ENCODE measurements around the gene VDR.

VDR gene

GRCh38 chr12:47834199-47834903 lies 70.4 kb downstream of the VDR start:
- Histone ChIP-seq H3K4me1 (peaks cover 0 to 20% (median 8%) of the 10 kb centered on the region in 4 donors), H3K27me3 (no peaks in the 10 kb centered on the region), H3K4me3 (no peak overlapping the region), H3K9me3 (no peaks in the 10 kb centered on the region), H3K36me3 (no peaks in the 10 kb centered on the region), H3K27ac (no peak overlapping the region)
- TF ChIP-seq CTCF (IDR thresholded peaks at IDR 0.05) = no peak
- no peak for DNase-seq
- intact Hi-C loops (cut with DNase I; ENCODE audit: low total_unique reads) = loop anchor here (5.0 kb wide), 1 partner anchor 42 kb away; no protein-coding TSS in a partner anchor

- no peak overlapping the region for H3K27ac ChIP-seq
- no peak for TF ChIP-seq CTCF (IDR thresholded peaks at IDR 0.05)
- no peak for DNase-seq
- H3K36me3 ChIP-seq = no peaks in the 10 kb centered on the region
- H3K9me3 ChIP-seq = no peaks in the 10 kb centered on the region
- intact Hi-C loops (cut with DNase I; ENCODE audit: low total_unique reads) = loop anchor here (5.0 kb wide), 1 partner anchor 41 kb away; no protein-coding TSS in a partner anchor
- no peak overlapping the region for H3K4me3 ChIP-seq
- H3K27me3 ChIP-seq = no peaks in the 10 kb centered on the region
- H3K4me1 ChIP-seq = peaks cover under 1 to 24% (median 15%) of the 10 kb centered on the region in 4 donors
Observed at GRCh38 chr12:47833591-47834012, 71.2 kb downstream of the VDR start.

- H3K9me3 ChIP-seq = no peaks in the 10 kb centered on the region
Observed at GRCh38 chr12:47832263-47832933, 72.4 kb downstream of the VDR start.

GRCh38 chr12:47829584-47829983 lies 75.2 kb downstream of the VDR start:
- H3K4me1 ChIP-seq = peaks cover 3 to 52% (median 44%) of the 10 kb centered on the region in 4 donors
- intact Hi-C loops (cut with DNase I; ENCODE audit: low total_unique reads) = no loop called here
- no peaks in the 10 kb centered on the region for H3K9me3 ChIP-seq
- no peak for DNase-seq
- H3K27me3 ChIP-seq = no peaks in the 10 kb centered on the region
- H3K4me3 ChIP-seq = no peak overlapping the region
- peak overlapping the region; percentile 78 to 99 for H3K27ac ChIP-seq
- TF ChIP-seq CTCF (IDR thresholded peaks at IDR 0.05) = no peak
- no peaks in the 10 kb centered on the region for H3K36me3 ChIP-seq

More at GRCh38 chr12:47832263-47832933, 72.4 kb downstream of the VDR start:
- intact Hi-C loops (cut with DNase I; ENCODE audit: low total_unique reads) = loop anchor here (5.0 kb wide), 1 partner anchor 40 kb away; no protein-coding TSS in a partner anchor
- no peak for DNase-seq
- Histone ChIP-seq H3K36me3 (no peaks in the 10 kb centered on the region), H3K4me1 (peaks cover 3 to 30% (median 25%) of the 10 kb centered on the region in 4 donors), H3K27me3 (no peaks in the 10 kb centered on the region), H3K27ac (no peak overlapping the region), H3K4me3 (no peak overlapping the region)
- TF ChIP-seq CTCF (IDR thresholded peaks at IDR 0.05) = no peak

GRCh38 chr12:47828976-47829482 lies 75.8 kb downstream of the VDR start:
- intact Hi-C loops (cut with DNase I; ENCODE audit: low total_unique reads) = no loop called here
- H3K36me3 ChIP-seq = no peaks in the 10 kb centered on the region
- H3K4me1 ChIP-seq = peaks cover 3 to 58% (median 49%) of the 10 kb centered on the region in 4 donors
- H3K27ac ChIP-seq = peak overlapping the region; percentile 78 to 99
- no peaks in the 10 kb centered on the region for H3K9me3 ChIP-seq
- H3K4me3 ChIP-seq = no peak overlapping the region
- no peaks in the 10 kb centered on the region for H3K27me3 ChIP-seq
- no peak for TF ChIP-seq CTCF (IDR thresholded peaks at IDR 0.05)
- peak; percentile 83 to 95 for DNase-seq
